HG02623 (cell line): ENCODE results near the gene LY6G6D.

ENCODE experiments used
- ATAC-seq: cut with Tn5 transposase; IDR thresholded peaks from one replicate; pipeline ENCODE4 v1.9.1; 2021; ENCODE audit warnings: moderate library complexity; ENCODE audit not compliant: unreplicated experiment

Gene LY6G6D

GRCh38 chr6:31734247-31734820, 19.2 kb downstream of the LY6G6D start:
- no peak for ATAC-seq

DNA sequence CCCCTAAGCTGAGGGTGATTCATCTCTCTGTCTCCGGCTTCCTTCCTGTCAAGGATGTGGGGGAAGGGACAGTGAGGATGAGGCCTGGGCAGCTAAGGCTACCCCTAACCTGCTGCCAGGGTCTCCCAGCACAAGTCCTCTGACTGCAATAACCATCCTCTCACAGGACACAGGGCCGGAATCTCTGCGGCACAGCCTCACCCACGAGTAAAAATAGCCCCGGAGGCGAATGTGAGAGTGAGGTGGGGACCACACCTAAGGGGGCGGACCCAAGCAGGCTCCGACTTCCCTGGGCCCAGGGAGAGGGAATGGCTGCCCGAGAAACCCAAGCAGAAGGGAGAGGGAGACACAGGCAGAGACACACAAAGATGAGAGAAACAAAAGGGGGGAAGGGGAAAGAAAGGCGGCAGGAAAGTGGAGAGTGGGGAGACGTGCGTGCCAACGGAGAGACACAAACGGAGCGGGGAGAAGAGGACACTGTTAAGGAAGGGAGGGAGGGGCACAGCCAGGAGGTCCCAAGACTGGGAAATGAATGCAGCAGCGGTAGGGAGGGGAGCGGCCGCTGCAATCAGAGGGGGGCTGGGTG, 19.8 kb downstream of the LY6G6D start:
- no peak for ATAC-seq

DNA sequence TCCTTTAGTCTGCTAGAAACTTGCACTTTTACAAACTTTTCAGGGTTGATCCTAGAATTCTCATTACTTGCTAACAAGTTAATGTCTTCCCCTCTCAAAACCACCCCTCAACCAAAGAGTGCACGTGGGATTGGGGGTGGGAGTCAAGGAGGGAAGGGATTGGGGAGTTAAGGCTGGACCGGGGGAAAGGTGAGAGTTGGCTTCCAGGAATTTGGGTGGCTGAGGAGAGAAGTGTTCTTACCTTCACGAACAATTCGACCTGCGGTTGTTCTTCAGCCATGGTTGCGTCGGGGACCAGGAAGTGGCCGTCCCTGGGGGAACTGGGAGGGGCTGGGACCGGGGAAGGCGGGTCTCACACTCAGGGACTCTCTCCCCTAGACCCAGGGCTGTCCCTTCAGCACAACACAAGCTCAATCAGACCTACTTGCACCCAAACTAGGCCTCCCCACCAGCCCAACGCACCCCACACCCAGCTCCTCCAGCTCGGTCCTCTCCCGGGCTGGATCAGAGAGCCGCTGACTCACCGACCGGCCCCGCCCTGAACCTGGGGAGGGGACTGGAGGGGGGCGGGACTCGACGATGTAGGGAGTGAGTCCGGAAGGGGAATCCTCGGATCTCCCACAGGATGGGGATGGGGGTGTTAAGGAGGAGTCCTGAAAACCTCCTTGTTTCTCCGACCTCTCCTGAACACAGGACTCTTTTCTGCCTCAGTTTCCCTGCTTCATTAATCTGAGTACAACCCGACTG, 21.0 kb downstream of the LY6G6D start, which contains the start of gene CLIC1:
Gene CLIC1, minus strand, starts transcription at position 510 of the 747 bp plus-strand sequence. Its CDS starts 230 bp downstream, at position 280.
- peak; percentile 22 for ATAC-seq

DNA sequence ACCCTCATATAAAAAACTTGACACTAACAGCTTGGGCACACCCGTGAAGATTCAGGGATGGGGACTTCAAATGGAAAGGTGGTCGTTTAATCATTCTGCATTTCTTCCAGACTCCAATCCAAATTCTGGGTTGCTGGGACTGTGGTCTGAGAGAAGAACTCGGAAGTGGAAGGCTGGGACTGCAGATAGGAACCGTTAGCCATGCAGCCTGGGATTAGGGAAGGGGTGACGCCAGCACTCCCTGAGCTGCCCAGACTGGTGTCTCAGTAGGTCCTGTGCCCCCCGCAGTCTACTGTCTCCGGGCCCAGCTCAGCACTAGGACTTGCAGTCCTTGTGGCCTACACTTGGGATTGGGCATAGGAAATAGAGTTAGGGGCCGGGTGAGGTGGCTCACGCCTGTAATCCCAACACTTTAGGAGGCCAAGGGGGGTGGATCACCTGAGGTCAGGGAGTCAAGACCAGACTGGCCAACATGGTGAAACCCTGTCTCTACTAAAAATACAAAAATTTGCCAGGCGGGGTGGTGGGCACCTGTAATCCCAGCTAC, 21.7 kb downstream of the LY6G6D start:
- no peak for ATAC-seq

DNA sequence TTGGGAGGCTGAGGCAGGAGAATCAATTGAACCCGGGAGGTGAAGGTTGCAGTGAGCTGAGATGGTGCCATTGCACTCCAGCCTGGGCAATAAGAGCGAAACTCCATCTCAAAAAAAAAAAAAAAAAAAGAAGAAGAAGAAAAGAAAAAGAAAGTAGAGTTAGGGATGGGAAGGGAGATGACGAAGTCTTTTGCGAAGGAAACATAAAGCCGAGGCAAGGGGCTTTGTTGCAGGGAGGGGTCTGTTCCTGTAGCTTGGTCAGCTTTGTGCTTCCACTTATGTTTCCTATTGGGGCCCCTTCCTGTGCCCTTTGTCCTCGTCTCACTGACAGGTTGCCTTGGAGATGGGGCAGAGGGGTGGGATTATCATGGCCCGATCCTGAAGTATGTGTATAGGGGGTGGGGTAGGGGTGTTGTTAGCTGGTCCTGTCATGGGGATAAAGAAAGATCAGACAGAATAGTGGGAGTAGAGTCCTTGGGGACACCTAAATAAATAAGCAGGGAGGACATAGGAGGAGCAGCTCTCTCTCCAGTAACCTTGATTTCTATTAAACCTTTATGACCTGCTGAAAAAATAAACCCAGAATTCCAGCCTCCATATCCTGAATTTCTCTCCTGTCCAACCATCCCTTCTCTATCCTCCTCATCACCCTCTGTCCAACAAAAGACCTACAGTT, 22.3 kb downstream of the LY6G6D start:
- ATAC-seq = no peak

DNA sequence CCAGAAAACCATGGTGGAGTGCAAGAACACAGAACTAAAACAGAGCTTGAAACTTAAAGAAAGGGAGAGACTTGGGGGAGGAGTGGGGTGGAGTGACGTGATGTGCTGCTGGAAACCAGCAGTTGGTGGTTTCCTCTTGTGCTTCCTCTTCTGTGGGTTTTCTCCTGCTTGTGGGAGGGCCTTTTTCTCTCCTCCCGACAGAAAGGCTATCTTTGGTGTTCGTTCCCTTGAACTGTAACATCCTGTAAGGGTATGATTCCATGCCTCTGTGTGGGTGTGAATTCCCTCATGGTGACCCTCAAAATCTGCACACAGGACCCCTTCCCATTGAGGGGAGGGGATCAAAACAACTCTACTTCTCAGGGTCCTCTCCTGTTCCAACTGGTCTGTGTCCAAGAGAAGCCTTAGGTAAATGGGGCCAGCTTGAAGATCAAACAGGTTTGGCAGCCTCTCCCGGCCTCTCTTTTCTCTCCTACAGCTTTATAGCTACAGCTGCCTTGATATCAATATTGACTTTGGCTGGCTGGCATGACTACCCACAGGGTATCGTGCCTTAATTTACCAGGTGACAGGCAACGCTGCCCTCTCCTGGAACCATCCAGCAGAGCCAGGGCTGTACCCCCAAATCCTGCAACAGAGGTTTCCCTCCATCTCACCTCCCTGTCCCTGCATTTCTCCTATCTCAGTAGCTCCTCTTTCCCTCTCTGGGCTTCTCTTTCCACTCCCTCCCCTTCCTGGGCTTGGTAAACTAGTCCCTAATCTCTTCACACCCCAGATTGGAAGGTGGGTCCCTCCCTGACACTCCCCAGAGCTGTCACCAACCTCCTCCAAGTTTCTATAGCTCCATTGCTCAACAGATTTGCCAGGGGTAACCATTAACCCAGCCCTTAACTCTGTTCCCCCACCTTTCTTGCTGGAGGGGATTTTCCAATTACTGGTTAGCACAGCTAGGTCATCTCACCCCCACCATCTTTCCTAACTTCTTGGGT, 23.1 kb downstream of the LY6G6D start:
- ATAC-seq = no peak

- peak; percentile 72 for ATAC-seq
These were observed 24.7 kb downstream of the LY6G6D start, which contains the start of gene MSH5 for GRCh38 chr6:31739639-31740396. Gene MSH5, plus strand, starts transcription at chr6:31740005. Its CDS starts 462 bp downstream, at chr6:31740467.

- no peak for ATAC-seq
These were observed 25.5 kb downstream of the LY6G6D start for GRCh38 chr6:31740397-31741223.

DNA sequence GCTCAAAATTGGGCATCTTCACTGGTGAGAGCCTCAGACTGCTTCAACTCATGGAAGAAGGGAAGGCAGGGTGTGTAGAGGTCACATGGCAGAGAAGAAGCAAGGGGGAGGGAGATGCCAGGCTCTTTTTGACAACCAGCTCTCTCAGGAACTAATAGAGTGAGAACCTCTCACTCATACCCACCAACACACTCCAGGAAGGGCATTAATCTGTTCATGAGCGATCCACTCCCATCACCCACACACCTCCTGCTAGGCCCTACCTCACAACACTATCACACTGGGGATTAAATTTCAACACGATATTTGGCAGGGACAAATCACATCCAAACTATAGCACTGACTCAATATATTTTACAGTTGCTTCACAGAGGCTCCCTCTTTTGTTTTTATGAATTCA, 26.7 kb downstream of the LY6G6D start:
- no peak for ATAC-seq

- ATAC-seq = no peak
These were observed 27.7 kb downstream of the LY6G6D start for GRCh38 chr6:31742894-31743293.

DNA sequence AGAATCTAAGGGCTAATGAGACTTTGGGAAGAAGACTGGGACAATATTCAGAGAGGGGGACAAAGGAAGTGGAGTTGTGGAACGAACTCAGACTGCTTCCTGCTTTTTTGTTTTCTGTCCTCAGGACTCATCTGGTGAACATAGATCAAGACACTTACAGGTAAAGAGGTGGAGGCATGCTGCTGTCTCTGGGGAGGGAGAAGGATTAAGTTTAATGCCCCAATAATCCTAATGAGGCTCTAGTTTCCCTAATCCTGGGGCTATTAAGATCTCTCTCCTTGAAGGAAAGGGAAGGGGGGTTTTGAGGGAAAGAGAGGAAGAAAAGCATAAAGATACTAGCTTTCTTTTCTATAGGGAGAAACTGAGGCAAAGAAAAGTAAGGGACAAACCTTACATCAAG, 29.3 kb downstream of the LY6G6D start:
- no peak for ATAC-seq

DNA sequence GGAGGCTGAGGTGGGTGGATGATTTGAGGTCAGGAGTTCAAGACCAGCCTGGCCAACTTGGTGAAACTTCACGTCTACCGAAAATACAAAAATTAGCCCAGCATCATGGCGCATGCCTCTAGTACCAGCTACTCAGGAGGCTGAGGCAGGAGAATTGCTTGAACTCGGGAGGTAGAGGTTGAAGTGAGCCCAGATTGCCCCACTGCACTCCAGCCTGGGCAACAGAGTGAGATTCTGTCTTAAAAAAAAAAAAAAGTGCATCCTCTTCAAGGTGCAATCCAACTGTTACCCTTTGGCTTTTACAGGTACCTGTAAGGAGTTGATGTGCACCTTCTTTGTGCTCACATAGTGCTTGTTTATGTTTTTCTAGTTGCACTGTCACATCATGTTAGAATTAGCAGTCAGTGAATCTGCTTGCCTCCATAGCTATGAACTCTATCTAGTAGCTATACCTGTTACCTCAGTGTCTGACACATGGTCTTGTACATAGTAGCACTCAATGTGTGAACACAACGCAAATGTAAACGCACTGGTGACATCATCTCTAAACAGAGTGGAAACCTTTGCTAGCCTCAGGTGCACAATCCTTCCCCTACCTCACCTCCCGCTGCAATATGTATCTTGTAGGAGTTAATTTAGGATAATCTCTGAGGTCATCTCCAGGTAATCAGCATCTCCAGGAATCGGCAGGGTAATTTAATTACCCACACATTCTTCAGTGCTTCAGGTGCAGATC, 34.3 kb downstream of the LY6G6D start:
- no peak for ATAC-seq

GRCh38 chr6:31750411-31751022, 35.4 kb downstream of the LY6G6D start:
- ATAC-seq = no peak

GRCh38 chr6:31752739-31753319, 37.7 kb downstream of the LY6G6D start:
- no peak for ATAC-seq

DNA sequence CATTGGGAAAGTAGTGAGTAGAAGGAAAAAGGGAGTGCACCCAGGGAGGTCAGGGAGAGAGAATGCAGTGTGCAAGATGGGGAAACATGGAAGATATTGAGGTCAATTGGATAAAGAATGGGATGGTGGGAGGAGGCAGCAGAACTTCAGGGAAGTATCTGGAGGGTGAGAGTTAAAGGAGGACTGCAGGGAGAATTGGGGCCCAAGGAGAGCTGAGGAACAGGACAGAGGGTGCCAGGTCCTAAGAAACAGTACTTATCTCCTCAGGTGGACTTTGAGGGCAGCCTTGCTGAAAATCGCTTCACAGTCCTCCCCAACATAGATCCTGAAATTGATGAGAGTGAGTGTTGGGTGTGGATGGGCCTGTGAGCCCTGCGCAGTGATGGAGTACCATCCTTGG, 43.1 kb downstream of the LY6G6D start:
- ATAC-seq = no peak

- ATAC-seq = no peak
These were observed 45.6 kb downstream of the LY6G6D start for GRCh38 chr6:31760790-31761189.

GRCh38 chr6:31761343-31761742, 46.2 kb downstream of the LY6G6D start:
- ATAC-seq = no peak
